ENCODE results near the gene SP8. TPM values are rescaled to one million over a fixed set of nuclear protein-coding genes. Genes with fewer than 3 reads are reported as not detected.

The SP8 gene
- polyA plus RNA-seq, 1 of the 3 experiments (the other 2 are of a cell fraction): not detected

DNA sequence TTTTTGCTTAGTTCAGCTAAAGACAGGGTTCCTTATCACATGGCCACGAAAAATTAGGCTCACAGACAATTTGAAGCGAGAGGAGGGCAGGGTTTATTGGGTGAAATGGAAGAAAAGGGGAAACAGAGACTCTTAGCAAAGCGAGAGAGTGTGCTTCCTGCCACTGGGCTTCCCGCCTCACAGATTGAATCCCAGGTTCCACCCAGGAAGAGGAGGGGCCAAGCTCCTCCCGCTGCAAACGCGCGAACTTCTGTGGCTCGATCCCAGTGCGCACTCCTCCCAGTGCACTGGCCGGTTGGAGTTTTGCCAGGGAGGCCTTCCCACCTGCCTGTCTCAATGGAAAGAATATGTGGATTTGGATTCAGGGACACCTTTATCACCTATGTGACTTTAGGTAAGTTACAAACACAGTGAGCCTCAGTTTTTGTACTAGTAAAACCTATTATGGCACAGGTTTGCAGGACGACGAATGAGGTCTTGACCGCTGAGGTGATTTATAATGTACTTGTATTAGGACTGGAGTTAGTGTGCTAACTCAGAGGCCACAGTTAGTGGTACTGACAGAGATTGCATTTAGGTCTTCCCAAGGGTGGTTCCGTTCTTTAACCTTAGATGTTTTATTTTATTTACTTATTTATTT is 48.5 kb upstream of the SP8 start:
- Histone ChIP-seq H3K4me1 (ENCODE audit: control insufficient read depth in 1 of 2, insufficient read depth in 2 of 2, low read depth in 1 of 2, low read length in 1 of 2) (no peaks in the 10 kb centered on the region), H3K27me3 (ENCODE audit: insufficient read depth) (peaks cover 5% of the 10 kb centered on the region; the same call in 1 of the 2 replicates), H4K20me1 (ENCODE audit: insufficient read depth) (no peaks in the 10 kb centered on the region), H3K9me2 (no peaks in the 10 kb centered on the region), H3K36me3 (replicated peaks in 1 of 2; ENCODE audit: control insufficient read depth in 1 of 2, insufficient read depth in 2 of 2, low read length in 1 of 2) (no peaks in the 10 kb centered on the region), H3K9me3 (no peaks in the 10 kb centered on the region), H3K4me3 (ENCODE audit: low read depth in 2 of 2, low read length in 1 of 2) (no peak overlapping the region), H3K27ac (ENCODE audit: low read depth in 2 of 2, low read length in 1 of 2) (no peak overlapping the region), H3K79me2 (ENCODE audit: insufficient read depth) (no peaks in the 10 kb centered on the region), H3K4me2 (no peak overlapping the region), H3K9ac (no peak overlapping the region), H3F3A (replicated peaks; ENCODE audit: insufficient read depth) (no peaks in the 10 kb centered on the region), H2AFZ (ENCODE audit: low read depth) (no peak overlapping the region)
- CTCF ChIA-PET: no interaction called here
- POLR2A ChIA-PET: no interaction called here
- no peak for DNase-seq
- no peak for TF ChIP-seq GABPA (IDR thresholded peaks at IDR 0.05; ENCODE audit: low read depth)
- no peak for TF ChIP-seq CHD2 (IDR thresholded peaks at IDR 0.05; ENCODE audit: low read length, partially characterized antibody)
- TF ChIP-seq, protein P1, sequence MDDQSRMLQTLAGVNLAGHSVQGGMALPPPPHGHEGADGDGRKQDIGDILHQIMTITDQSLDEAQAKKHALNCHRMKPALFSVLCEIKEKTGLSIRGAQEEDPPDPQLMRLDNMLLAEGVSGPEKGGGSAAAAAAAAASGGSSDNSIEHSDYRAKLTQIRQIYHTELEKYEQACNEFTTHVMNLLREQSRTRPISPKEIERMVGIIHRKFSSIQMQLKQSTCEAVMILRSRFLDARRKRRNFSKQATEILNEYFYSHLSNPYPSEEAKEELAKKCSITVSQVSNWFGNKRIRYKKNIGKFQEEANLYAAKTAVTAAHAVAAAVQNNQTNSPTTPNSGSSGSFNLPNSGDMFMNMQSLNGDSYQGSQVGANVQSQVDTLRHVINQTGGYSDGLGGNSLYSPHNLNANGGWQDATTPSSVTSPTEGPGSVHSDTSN (IDR thresholded peaks at IDR 0.05): no peak
- no peak for TF ChIP-seq SMC3 (IDR thresholded peaks at IDR 0.05; ENCODE audit: low read depth, low read length)
- TF ChIP-seq, protein P2, sequence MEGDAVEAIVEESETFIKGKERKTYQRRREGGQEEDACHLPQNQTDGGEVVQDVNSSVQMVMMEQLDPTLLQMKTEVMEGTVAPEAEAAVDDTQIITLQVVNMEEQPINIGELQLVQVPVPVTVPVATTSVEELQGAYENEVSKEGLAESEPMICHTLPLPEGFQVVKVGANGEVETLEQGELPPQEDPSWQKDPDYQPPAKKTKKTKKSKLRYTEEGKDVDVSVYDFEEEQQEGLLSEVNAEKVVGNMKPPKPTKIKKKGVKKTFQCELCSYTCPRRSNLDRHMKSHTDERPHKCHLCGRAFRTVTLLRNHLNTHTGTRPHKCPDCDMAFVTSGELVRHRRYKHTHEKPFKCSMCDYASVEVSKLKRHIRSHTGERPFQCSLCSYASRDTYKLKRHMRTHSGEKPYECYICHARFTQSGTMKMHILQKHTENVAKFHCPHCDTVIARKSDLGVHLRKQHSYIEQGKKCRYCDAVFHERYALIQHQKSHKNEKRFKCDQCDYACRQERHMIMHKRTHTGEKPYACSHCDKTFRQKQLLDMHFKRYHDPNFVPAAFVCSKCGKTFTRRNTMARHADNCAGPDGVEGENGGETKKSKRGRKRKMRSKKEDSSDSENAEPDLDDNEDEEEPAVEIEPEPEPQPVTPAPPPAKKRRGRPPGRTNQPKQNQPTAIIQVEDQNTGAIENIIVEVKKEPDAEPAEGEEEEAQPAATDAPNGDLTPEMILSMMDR (IDR thresholded peaks at IDR 0.05): no peak
- no peak for TF ChIP-seq EP300 (IDR thresholded peaks at IDR 0.05; ENCODE audit: borderline replicate concordance in 1 of 2, low read depth in 1 of 2, low read length in 1 of 2)
- TF ChIP-seq JUND (IDR thresholded peaks at IDR 0.05): no peak
- 10% methylated on average over 15 of the region's 15 CpGs for WGBS (ENCODE audit: low lambda C conversion rate)

DNA sequence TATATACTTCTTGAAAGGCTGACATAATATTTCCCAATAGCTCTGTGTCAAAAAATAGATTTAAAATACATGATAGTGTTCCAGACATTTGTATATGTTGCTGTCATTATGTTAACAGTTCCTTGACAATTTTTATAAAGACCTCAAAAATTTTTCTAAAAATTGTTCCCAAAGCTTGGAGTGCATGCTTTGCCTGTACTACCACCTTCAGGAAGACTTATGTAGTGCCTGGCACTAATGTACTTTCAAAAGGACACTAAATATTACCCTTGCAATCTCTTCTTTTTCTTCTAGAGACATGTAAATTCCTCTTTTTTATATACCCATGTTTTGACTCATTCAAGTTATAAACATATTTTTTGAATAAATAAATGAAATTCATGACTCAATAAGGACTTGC is 48.0 kb upstream of the SP8 start:
- H3K79me2 ChIP-seq (ENCODE audit: insufficient read depth): no peaks in the 10 kb centered on the region
- H3K9me2 ChIP-seq: no peaks in the 10 kb centered on the region
- H3K27me3 ChIP-seq (ENCODE audit: insufficient read depth): peaks cover 5% of the 10 kb centered on the region; the same call in 1 of the 2 replicates
- ChIA-PET CTCF (interaction anchor here (1.3 kb wide), 1 partner anchor 10 kb away, joined by 4 read pairs; no protein-coding TSS in a partner anchor), POLR2A (no interaction called here)
- H3K9me3 ChIP-seq: no peaks in the 10 kb centered on the region
- no peak overlapping the region for H3K9ac ChIP-seq
- no peak overlapping the region for H3K27ac ChIP-seq (ENCODE audit: low read depth in 2 of 2, low read length in 1 of 2)
- H3K4me1 ChIP-seq (ENCODE audit: control insufficient read depth in 1 of 2, insufficient read depth in 2 of 2, low read depth in 1 of 2, low read length in 1 of 2): no peaks in the 10 kb centered on the region
- H3K4me3 ChIP-seq (ENCODE audit: low read depth in 2 of 2, low read length in 1 of 2): no peak overlapping the region
- TF ChIP-seq RAD21 (IDR thresholded peaks at IDR 0.05; ENCODE audit: low read length): peak; percentile 12; the same call in 1 of the 2 replicates
- TF ChIP-seq, protein P2 (IDR thresholded peaks at IDR 0.05): peak; percentile 33
- no peak for TF ChIP-seq GABPA (IDR thresholded peaks at IDR 0.05; ENCODE audit: low read depth)
- H3F3A ChIP-seq (replicated peaks; ENCODE audit: insufficient read depth): no peaks in the 10 kb centered on the region
- no peak overlapping the region for H2AFZ ChIP-seq (ENCODE audit: low read depth)
- H4K20me1 ChIP-seq (ENCODE audit: insufficient read depth): no peaks in the 10 kb centered on the region
- H3K4me2 ChIP-seq: no peak overlapping the region
- no peaks in the 10 kb centered on the region for H3K36me3 ChIP-seq (replicated peaks in 1 of 2; ENCODE audit: control insufficient read depth in 1 of 2, insufficient read depth in 2 of 2, low read length in 1 of 2)
- DNase-seq: no peak
